Measurements from ENCODE around the gene BMI1.

DNA sequence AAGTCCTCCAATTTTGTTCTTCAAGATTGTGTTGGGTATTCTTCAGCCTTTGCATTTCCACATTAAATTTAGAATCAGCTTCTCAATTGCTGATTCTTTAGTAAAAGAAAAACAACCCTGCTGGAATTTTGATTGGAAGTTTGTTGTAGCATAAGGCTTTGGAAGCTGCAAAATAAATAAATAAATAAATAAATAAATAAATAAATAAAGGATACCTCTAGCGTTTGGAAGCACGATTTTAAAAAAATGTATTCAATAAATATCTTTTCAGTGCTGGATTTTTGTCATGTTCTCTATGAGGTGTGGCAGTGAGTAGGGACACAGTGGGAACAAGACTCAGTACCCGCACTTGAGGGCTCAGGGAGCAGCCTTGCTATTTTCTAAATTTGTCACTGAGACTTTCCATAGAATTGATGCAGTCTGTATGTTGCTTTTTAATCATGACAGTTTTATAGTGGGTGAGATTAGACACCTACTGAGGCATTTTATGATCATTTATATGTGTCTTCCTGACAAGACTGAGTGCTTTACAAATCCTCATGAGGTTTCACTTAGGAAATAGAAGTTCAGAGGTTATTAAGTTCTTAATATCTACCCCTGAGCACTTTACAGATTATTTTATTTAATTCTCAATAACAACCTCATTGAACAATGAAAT is 27.0 kb upstream of the BMI1 start:
- TF ChIP-seq CTCF (IDR thresholded peaks at IDR 0.05; ENCODE audit: borderline replicate concordance, extremely low read depth, low read length, poor library complexity, severe bottlenecking) (no peak), EZH2 (IDR thresholded peaks at IDR 0.05; ENCODE audit: borderline replicate concordance, low read depth, low read length, severe bottlenecking) (no peak)

Data from DND-41 (cell line).